ENCODE results near the gene RTN1.

Gene RTN1

DNA sequence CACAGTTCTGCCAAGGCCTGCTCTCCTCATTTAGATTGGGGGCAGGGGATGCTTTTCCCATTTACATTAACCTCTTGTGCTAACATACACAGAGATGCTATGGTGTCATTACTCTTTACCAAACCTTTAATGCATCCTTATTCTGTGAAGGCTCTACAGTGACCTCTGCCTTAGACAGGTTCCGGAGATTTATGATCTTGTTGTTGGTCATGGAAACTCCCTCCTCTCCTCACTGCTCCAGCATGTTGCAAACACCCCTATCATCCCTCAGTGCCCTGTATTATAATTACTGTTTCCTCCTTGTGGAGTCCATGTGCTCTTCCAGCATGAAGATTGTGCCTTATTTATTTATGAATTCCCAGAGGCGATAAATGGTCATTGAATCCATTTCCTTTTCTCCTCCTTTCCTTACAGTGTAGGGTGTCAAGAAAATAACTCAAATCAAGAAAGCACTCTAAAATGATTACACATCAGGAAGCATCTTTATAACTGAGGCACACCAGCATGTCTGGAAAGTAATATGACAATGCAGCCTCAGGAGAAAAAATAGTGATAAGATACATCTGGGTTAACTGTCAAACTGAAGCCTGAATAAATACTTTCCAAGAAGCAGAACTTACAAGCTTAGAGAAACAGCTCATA is 37.8 kb downstream of the RTN1 start:
- DNase-seq: no peak
- TF ChIP-seq POLR2A (IDR thresholded peaks at IDR 0.05; ENCODE audit: low read length) (no peak), GATA1 (IDR thresholded peaks at IDR 0.05; ENCODE audit: low read depth, low read length) (no peak)

DNA sequence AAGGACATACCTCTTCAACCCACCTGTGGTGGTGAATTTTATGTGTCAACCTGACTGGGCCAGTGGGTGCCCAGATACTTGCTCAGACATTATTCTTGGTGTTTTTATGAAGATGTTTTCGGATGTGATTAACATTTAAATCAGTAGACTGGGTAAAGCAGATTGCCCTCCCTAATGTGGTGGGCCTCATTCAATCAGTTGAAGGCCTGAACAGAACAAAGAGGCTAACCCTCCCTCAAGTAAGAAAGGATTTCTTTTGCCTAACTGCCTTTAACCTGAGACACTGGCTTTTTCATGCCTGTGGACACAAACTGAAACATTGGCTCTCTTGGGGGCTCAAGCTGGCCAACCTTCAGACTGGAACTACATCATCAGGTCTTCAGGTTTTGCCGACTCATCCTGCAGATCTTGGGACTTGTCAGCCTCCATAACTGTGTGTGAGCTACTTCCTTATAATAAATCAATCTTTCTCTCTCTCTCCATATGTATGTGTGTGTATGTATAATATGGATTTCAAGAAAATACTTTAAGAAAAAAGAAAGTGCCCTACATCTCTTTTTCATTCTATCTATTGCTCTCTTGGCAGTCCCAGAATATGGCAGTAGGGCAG is 39.4 kb downstream of the RTN1 start:
- no peak for TF ChIP-seq GATA1 (IDR thresholded peaks at IDR 0.05; ENCODE audit: low read depth, low read length)
- TF ChIP-seq POLR2A (IDR thresholded peaks at IDR 0.05; ENCODE audit: low read length): no peak
- DNase-seq: no peak

GRCh38 chr14:59830338-59830734 is 40.2 kb downstream of the RTN1 start:
- DNase-seq: no peak
- TF ChIP-seq GATA1 (IDR thresholded peaks at IDR 0.05; ENCODE audit: low read depth, low read length) (no peak), POLR2A (IDR thresholded peaks at IDR 0.05; ENCODE audit: low read length) (no peak)

- TF ChIP-seq GATA1 (IDR thresholded peaks at IDR 0.05; ENCODE audit: low read depth, low read length) (no peak), POLR2A (IDR thresholded peaks at IDR 0.05; ENCODE audit: low read length) (no peak)
- no peak for DNase-seq
Observed at GRCh38 chr14:59829469-59830337, 40.9 kb downstream of the RTN1 start.

DNA sequence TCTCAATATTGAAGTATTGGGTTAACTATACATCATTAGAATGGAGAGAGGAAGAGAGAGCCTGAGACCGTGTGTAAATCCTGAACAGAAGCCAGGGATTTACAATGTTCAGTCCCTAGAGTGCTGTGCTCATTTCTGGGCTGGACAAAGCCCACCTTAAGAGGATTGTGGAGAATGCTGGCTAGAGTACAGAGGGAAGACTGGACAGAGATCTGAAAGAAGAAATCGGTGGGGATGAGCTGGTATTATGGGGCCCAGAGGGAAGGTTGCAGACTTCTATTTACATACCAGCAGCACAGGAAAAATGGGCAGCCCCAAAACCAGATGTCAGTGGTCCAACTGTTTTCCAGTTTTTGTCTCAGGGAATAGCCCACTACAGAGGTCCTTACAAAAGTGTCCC is 42.3 kb downstream of the RTN1 start:
- DNase-seq: no peak
- TF ChIP-seq GATA1 (IDR thresholded peaks at IDR 0.05; ENCODE audit: low read depth, low read length): no peak
- TF ChIP-seq POLR2A (IDR thresholded peaks at IDR 0.05; ENCODE audit: low read length): no peak

- TF ChIP-seq POLR2A (IDR thresholded peaks at IDR 0.05; ENCODE audit: low read length) (no peak), GATA1 (IDR thresholded peaks at IDR 0.05; ENCODE audit: low read depth, low read length) (no peak)
- no peak for DNase-seq
Observed at GRCh38 chr14:59827401-59827800, 43.2 kb downstream of the RTN1 start.

GRCh38 chr14:59826150-59826549 is 44.4 kb downstream of the RTN1 start:
- TF ChIP-seq GATA1 (IDR thresholded peaks at IDR 0.05; ENCODE audit: low read depth, low read length) (no peak), POLR2A (IDR thresholded peaks at IDR 0.05; ENCODE audit: low read length) (no peak)
- DNase-seq: no peak

GRCh38 chr14:59823179-59823578 is 47.4 kb downstream of the RTN1 start:
- no peak for TF ChIP-seq POLR2A (IDR thresholded peaks at IDR 0.05; ENCODE audit: low read length)
- no peak for TF ChIP-seq GATA1 (IDR thresholded peaks at IDR 0.05; ENCODE audit: low read depth, low read length)
- no peak for DNase-seq

DNA sequence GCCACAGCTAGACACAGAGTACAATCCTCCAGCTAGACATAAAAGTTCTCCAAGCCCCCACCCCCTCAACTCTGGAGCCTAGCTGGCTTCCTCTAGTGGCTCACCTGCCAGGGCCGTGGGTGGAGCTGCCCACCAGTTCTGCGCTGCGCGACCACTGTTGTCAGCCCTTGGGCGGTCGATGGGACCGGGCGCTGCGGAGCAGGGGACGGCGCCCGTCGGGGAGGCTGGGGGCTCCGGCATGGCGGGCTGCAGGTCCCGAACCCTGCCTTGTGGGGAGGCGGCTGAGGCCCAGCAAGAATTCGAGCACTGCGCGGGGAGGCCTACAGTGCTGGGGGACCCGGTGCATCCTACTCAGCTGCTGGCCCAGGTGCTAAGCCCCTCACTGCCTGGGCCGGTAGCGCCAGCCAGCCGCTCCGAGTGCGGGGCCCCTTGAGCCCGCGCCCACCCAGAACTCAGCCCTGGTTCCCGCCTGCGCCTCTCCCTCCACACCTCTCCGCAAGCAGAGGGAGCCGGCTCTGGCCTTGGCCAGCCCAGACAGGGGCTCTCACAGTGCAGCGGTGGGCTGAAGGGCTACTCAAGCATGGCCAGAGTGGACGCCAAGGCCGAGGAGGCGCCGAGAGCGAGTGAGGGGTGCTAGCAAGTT is 51.0 kb downstream of the RTN1 start:
- no peak for TF ChIP-seq POLR2A (IDR thresholded peaks at IDR 0.05; ENCODE audit: low read length)
- no peak for TF ChIP-seq GATA1 (IDR thresholded peaks at IDR 0.05; ENCODE audit: low read depth, low read length)
- no peak for DNase-seq

GRCh38 chr14:59816941-59817340 is 53.6 kb downstream of the RTN1 start:
- TF ChIP-seq GATA1 (IDR thresholded peaks at IDR 0.05; ENCODE audit: low read depth, low read length) (no peak), POLR2A (IDR thresholded peaks at IDR 0.05; ENCODE audit: low read length) (no peak)
- DNase-seq: no peak

- DNase-seq: no peak
- TF ChIP-seq POLR2A (IDR thresholded peaks at IDR 0.05; ENCODE audit: low read length): no peak
- TF ChIP-seq GATA1 (IDR thresholded peaks at IDR 0.05; ENCODE audit: low read depth, low read length): no peak
Observed at GRCh38 chr14:59814988-59815387, 55.6 kb downstream of the RTN1 start.

DNA sequence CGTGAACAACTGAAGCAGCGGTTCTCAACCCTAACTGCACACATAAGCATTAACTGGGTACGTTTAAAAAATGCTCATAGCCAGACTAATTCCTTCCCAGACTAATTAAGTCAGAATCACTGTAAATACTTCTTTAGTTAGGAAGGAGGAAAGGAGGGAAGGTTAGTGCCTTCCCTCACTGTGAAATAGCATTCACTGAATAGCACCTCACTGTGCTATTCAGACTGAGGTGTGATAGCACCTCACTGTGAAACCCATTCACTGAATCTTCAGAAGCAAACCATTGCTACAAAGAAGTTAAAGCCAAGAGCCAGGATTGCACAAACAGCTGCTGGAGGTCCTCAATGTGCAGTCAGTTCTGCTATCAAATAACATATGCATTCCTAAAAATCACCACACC is 58.8 kb downstream of the RTN1 start:
- TF ChIP-seq GATA1 (IDR thresholded peaks at IDR 0.05; ENCODE audit: low read depth, low read length): no peak
- no peak for TF ChIP-seq POLR2A (IDR thresholded peaks at IDR 0.05; ENCODE audit: low read length)
- no peak for DNase-seq

DNA sequence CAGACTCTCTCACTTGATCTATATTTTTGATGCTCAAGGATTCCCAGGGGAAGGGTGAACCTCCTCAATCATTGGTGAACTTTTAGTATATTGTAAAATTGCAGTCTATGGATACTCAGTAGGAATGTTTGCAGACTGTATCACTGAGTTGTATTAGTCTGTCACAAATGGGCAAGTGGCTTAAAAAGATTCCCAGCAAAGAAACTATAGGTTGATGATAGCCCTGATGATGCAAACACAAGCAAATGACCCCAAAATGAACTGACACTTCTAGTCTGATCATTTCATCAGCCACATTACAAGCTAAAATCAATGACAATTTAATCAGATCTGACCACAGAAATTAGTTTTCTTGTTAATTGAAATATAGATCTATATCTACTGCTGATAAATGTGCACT is 59.5 kb downstream of the RTN1 start:
- no peak for DNase-seq
- no peak for TF ChIP-seq GATA1 (IDR thresholded peaks at IDR 0.05; ENCODE audit: low read depth, low read length)
- TF ChIP-seq POLR2A (IDR thresholded peaks at IDR 0.05; ENCODE audit: low read length): no peak

DNA sequence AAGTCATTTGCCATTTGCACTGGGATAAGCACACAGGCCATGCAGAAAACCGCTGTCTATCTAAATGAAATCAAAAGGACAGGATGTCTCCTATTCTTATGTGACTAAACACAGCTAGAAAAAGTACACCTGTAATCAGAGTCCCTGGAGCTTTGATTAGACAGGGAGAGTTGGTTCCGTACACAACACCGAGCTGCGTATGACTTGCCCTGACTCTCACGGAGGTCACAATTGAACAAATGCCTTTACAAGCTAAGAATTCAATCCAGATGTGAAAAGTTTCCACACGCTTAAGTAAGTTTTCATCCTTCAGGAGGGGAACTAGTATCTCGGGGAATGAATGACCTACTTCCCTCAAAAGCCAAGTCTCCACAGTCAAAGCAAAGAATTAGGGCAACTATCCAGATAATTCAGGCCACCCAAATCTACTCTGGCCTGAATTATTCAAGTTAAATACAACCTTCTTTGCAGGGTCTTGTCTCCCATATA is 67.5 kb downstream of the RTN1 start:
- TF ChIP-seq GATA1 (IDR thresholded peaks at IDR 0.05; ENCODE audit: low read depth, low read length) (no peak), POLR2A (IDR thresholded peaks at IDR 0.05; ENCODE audit: low read length) (no peak)
- no peak for DNase-seq

Measured in erythroblast (primary cell).